IMR-90 (cell line): ENCODE measurements around the gene VWA5A. TPM values are rescaled to one million over a fixed set of nuclear protein-coding genes. Genes with fewer than 3 reads are reported as not detected.

Experiments
- polyA plus RNA-seq, 3 experiments: library from polyadenylated mRNA; depleted of rRNA; stranded (reverse); fragments of >200 nt; gene quantifications; 2 replicates each; pipeline ENCODE4 v1.2.3, GENCODE V29; 2012; ENCODE audit warnings: low replicate concordance in 1 of 3
- total RNA-seq: library from RNA; depleted of rRNA; stranded (reverse); fragments of >200 nt; gene quantifications from 2 replicates; pipeline ENCODE4 v1.2.3, GENCODE V29; 2012; rRNA removed

Gene VWA5A
- total and polyA plus RNA-seq, 2 of the 4 experiments (the other 2 are of a cell fraction): 5.6 to 6.8 TPM

Other genes with a start within 250 kb of the VWA5A start
- gene TMEM225, start 229.8 kb upstream of the VWA5A start, total RNA-seq: not detected in 2 replicates
- gene TMEM225, start 229.8 kb upstream of the VWA5A start, polyA plus RNA-seq (2012; rRNA removed): not detected in 2 replicates
- gene OR8D4, start 213.3 kb upstream of the VWA5A start, total RNA-seq: not detected in 2 replicates
- gene OR8D4, start 213.3 kb upstream of the VWA5A start, polyA plus RNA-seq (2012; rRNA removed): not detected in 2 replicates
- gene OR4D5, start 175.8 kb upstream of the VWA5A start, total RNA-seq: not detected in 2 replicates
- not detected in 2 replicates for gene OR4D5, start 175.8 kb upstream of the VWA5A start, polyA plus RNA-seq (2012; rRNA removed)
- gene OR6T1, start 171.6 kb upstream of the VWA5A start, total RNA-seq: not detected in 2 replicates
- gene OR6T1, start 171.6 kb upstream of the VWA5A start, polyA plus RNA-seq (2012; rRNA removed): not detected in 2 replicates
- not detected in 2 replicates for gene OR10S1, start 137.7 kb upstream of the VWA5A start, total RNA-seq
- not detected in 2 replicates for gene OR10S1, start 137.7 kb upstream of the VWA5A start, polyA plus RNA-seq (2012; rRNA removed)
- not detected in 2 replicates for gene OR10G6, start 120.3 kb upstream of the VWA5A start, total RNA-seq
- gene OR10G6, start 120.3 kb upstream of the VWA5A start, polyA plus RNA-seq (2012; rRNA removed): not detected in 2 replicates
- gene OR10G4, start 102.5 kb upstream of the VWA5A start, total RNA-seq: not detected in 2 replicates
- not detected in 2 replicates for gene OR10G4, start 102.5 kb upstream of the VWA5A start, polyA plus RNA-seq (2012; rRNA removed)
- not detected in 2 replicates for gene OR10G9, start 92.4 kb upstream of the VWA5A start, total RNA-seq
- gene OR10G9, start 92.4 kb upstream of the VWA5A start, polyA plus RNA-seq (2012; rRNA removed): not detected in 2 replicates
- not detected in 2 replicates for gene OR10G8, start 88.7 kb upstream of the VWA5A start, total RNA-seq
- not detected in 2 replicates for gene OR10G8, start 88.7 kb upstream of the VWA5A start, polyA plus RNA-seq (2012; rRNA removed)
- not detected in 2 replicates for gene OR10G7, start 74.1 kb upstream of the VWA5A start, total RNA-seq
- not detected in 2 replicates for gene OR10G7, start 74.1 kb upstream of the VWA5A start, polyA plus RNA-seq (2012; rRNA removed)
- gene OR10D3, start 67.9 kb downstream of the VWA5A start, total RNA-seq: not detected in 2 replicates
- gene OR10D3, start 67.9 kb downstream of the VWA5A start, polyA plus RNA-seq (2012; rRNA removed): not detected in 2 replicates
- not detected in 2 replicates for gene OR8G1, start 125.6 kb downstream of the VWA5A start, total RNA-seq
- gene OR8G1, start 125.6 kb downstream of the VWA5A start, polyA plus RNA-seq (2012; rRNA removed): not detected in 2 replicates
- gene OR8G5, start 140.9 kb downstream of the VWA5A start, total RNA-seq: not detected in 2 replicates
- gene OR8G5, start 140.9 kb downstream of the VWA5A start, polyA plus RNA-seq (2012; rRNA removed): not detected in 2 replicates
- gene OR8D1, start 198.5 kb downstream of the VWA5A start, total RNA-seq: not detected in 2 replicates
- not detected in 2 replicates for gene OR8D1, start 198.5 kb downstream of the VWA5A start, polyA plus RNA-seq (2012; rRNA removed)
- not detected in 2 replicates for gene OR8D2, start 204.7 kb downstream of the VWA5A start, total RNA-seq
- not detected in 2 replicates for gene OR8D2, start 204.7 kb downstream of the VWA5A start, polyA plus RNA-seq (2012; rRNA removed)